ENCODE results near the gene ZNF385D. TPM values are rescaled to one million over a fixed set of nuclear protein-coding genes. Genes with fewer than 3 reads are reported as not detected.

Gene ZNF385D
- total RNA-seq, 1 experiment from 2014 or later: not detected

DNA sequence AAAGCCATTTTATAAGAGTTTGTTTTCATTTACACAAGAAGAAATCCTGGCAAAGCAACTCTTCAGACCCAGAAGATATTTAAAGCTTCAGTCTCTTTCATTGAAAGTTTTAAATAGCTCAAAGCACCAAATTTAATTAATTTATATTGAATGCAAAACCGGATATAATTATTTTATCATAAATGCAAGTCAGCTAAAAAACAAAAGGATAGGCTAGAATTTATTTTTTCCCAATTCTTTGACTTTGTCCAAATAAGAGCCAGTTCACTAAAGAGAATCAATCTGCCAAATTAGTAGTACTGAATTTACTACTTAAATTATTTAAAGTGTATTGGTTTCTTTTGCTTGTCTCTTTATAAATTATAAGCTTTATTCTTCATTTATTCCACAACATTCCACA lies 101.5 kb downstream of the ZNF385D start:
- ChIA-PET CTCF (no interaction called here), RAD21 (ENCODE audit: low non-redundant PET in 1 of 2, low total read pairs in 2 of 2, uncharacterized antibody in 2 of 2, unreplicated experiment in 2 of 2) (no interaction called here), POLR2A (no interaction called here)
- no peaks in the 10 kb centered on the region for H3K36me3 ChIP-seq (ENCODE audit: control insufficient read depth in 1 of 2, insufficient read depth in 2 of 2, low read length in 2 of 2)
- BruUV-seq (replicated peaks): no TSS peak
- intact Hi-C loops (cut with micrococcal nuclease): no loop called here
- no peak overlapping the region for H3K9ac ChIP-seq (ENCODE audit: low read length)
- ATAC-seq: no peak
- no peak for DNase-seq (ENCODE audit: low read depth, low spot score)
- H4K20me1 ChIP-seq (ENCODE audit: insufficient read depth): no peaks in the 10 kb centered on the region
- H3K9me2 ChIP-seq (ENCODE audit: insufficient read depth): no peaks in the 10 kb centered on the region
- no peak overlapping the region for H2AFZ ChIP-seq (ENCODE audit: low read depth, low read length, poor library complexity, severe bottlenecking)
- H3K4me2 ChIP-seq (ENCODE audit: low read length): no peak overlapping the region
- TF ChIP-seq RAD21 (IDR thresholded peaks at IDR 0.05; ENCODE audit: low read depth): no peak
- TF ChIP-seq CBX3 (IDR thresholded peaks at IDR 0.05; ENCODE audit: low read depth): no peak
- TF ChIP-seq, protein P1, sequence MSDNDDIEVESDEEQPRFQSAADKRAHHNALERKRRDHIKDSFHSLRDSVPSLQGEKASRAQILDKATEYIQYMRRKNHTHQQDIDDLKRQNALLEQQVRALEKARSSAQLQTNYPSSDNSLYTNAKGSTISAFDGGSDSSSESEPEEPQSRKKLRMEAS (IDR thresholded peaks at IDR 0.05): no peak
- TF ChIP-seq SRF (IDR thresholded peaks at IDR 0.05; ENCODE audit: low read depth): no peak
- TF ChIP-seq EZH2phosphoT487 (IDR thresholded peaks at IDR 0.05; ENCODE audit: borderline replicate concordance): no peak
- no peak for TF ChIP-seq SIN3A (IDR thresholded peaks at IDR 0.05; ENCODE audit: low read depth)
- TF ChIP-seq ELF1 (IDR thresholded peaks at IDR 0.05; ENCODE audit: borderline replicate concordance, low read depth): no peak
- TF ChIP-seq, protein P2, sequence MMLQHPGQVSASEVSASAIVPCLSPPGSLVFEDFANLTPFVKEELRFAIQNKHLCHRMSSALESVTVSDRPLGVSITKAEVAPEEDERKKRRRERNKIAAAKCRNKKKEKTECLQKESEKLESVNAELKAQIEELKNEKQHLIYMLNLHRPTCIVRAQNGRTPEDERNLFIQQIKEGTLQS (IDR thresholded peaks at IDR 0.05): no peak
- TF ChIP-seq, protein P3, sequence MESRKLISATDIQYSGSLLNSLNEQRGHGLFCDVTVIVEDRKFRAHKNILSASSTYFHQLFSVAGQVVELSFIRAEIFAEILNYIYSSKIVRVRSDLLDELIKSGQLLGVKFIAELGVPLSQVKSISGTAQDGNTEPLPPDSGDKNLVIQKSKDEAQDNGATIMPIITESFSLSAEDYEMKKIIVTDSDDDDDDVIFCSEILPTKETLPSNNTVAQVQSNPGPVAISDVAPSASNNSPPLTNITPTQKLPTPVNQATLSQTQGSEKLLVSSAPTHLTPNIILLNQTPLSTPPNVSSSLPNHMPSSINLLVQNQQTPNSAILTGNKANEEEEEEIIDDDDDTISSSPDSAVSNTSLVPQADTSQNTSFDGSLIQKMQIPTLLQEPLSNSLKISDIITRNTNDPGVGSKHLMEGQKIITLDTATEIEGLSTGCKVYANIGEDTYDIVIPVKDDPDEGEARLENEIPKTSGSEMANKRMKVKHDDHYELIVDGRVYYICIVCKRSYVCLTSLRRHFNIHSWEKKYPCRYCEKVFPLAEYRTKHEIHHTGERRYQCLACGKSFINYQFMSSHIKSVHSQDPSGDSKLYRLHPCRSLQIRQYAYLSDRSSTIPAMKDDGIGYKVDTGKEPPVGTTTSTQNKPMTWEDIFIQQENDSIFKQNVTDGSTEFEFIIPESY (IDR thresholded peaks at IDR 0.05; ENCODE audit: extremely low read depth, insufficient replicate concordance, low read length): no peak
- no peak for TF ChIP-seq JUND (IDR thresholded peaks at IDR 0.05)
- TF ChIP-seq, protein P4, sequence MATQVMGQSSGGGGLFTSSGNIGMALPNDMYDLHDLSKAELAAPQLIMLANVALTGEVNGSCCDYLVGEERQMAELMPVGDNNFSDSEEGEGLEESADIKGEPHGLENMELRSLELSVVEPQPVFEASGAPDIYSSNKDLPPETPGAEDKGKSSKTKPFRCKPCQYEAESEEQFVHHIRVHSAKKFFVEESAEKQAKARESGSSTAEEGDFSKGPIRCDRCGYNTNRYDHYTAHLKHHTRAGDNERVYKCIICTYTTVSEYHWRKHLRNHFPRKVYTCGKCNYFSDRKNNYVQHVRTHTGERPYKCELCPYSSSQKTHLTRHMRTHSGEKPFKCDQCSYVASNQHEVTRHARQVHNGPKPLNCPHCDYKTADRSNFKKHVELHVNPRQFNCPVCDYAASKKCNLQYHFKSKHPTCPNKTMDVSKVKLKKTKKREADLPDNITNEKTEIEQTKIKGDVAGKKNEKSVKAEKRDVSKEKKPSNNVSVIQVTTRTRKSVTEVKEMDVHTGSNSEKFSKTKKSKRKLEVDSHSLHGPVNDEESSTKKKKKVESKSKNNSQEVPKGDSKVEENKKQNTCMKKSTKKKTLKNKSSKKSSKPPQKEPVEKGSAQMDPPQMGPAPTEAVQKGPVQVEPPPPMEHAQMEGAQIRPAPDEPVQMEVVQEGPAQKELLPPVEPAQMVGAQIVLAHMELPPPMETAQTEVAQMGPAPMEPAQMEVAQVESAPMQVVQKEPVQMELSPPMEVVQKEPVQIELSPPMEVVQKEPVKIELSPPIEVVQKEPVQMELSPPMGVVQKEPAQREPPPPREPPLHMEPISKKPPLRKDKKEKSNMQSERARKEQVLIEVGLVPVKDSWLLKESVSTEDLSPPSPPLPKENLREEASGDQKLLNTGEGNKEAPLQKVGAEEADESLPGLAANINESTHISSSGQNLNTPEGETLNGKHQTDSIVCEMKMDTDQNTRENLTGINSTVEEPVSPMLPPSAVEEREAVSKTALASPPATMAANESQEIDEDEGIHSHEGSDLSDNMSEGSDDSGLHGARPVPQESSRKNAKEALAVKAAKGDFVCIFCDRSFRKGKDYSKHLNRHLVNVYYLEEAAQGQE (IDR thresholded peaks at IDR 0.05; ENCODE audit: low read depth): no peak
- H3K27me3 ChIP-seq (ENCODE audit: insufficient read depth, low read length): no peaks in the 10 kb centered on the region
- no peak overlapping the region for H3K27ac ChIP-seq (ENCODE audit: low read depth, low read length)
- H3K4me1 ChIP-seq (ENCODE audit: control insufficient read depth in 1 of 2, insufficient read depth in 2 of 2, low read length in 2 of 2): no peaks in the 10 kb centered on the region
- peaks cover 7 to 8% of the 10 kb centered on the region in 2 experiments; a peak in 2 of 4 replicates for H3K9me3 ChIP-seq (ENCODE audit: control insufficient read depth in 1 of 2, insufficient read depth in 1 of 2, low read depth in 1 of 2, low read length in 2 of 2)
- no peaks in the 10 kb centered on the region for H3K79me2 ChIP-seq (ENCODE audit: insufficient read depth, low read length)
- H3K4me3 ChIP-seq (replicated peaks in 1 of 2; ENCODE audit: low read depth in 1 of 2, low read length in 2 of 2): no peak overlapping the region

Data from HCT116 (cell line).